Measurements from ENCODE around the gene ITCH.
"Not testable (repeated sequence)": the region's sequence is repeated elsewhere in the genome, so short reads cannot be mapped to it uniquely, and the experiment has no call there.

ITCH gene

GRCh38 chr20:34472246-34472925 is 109.3 kb downstream of the ITCH start:
- Histone ChIP-seq H3K4me3 (ENCODE audit: insufficient read depth, low read depth, low read length, poor library complexity, severe bottlenecking) (no peak overlapping the region), H3K36me3 (ENCODE audit: control insufficient read depth, insufficient read depth, low read length) (no peaks in the 10 kb centered on the region), H3K9me3 (ENCODE audit: control insufficient read depth, low read length) (no peaks in the 10 kb centered on the region), H3K4me1 (ENCODE audit: control insufficient read depth, insufficient read depth, low read length, poor library complexity, severe bottlenecking) (no peaks in the 10 kb centered on the region), H3K27ac (ENCODE audit: insufficient read depth, low read length, poor library complexity, severe bottlenecking) (no peak overlapping the region), H3K27me3 (replicated peaks; ENCODE audit: control insufficient read depth, insufficient read depth, low read length, poor library complexity, severe bottlenecking) (no peaks in the 10 kb centered on the region)
- no peak for DNase-seq

- H3K36me3 ChIP-seq (ENCODE audit: control insufficient read depth, insufficient read depth, low read length), result peaks cover 8% of the 10 kb centered on the region
- no peaks in the 10 kb centered on the region for H3K9me3 ChIP-seq (ENCODE audit: control insufficient read depth, low read length)
- no peaks in the 10 kb centered on the region for H3K27me3 ChIP-seq (replicated peaks; ENCODE audit: control insufficient read depth, insufficient read depth, low read length, poor library complexity, severe bottlenecking)
- H3K4me1 ChIP-seq (ENCODE audit: control insufficient read depth, insufficient read depth, low read length, poor library complexity, severe bottlenecking), result no peaks in the 10 kb centered on the region
- H3K4me3 ChIP-seq (ENCODE audit: insufficient read depth, low read depth, low read length, poor library complexity, severe bottlenecking), result no peak overlapping the region
- no peak overlapping the region for H3K27ac ChIP-seq (ENCODE audit: insufficient read depth, low read length, poor library complexity, severe bottlenecking)
- no peak for DNase-seq
These were observed 110.3 kb downstream of the ITCH start for GRCh38 chr20:34473262-34473883.

DNA sequence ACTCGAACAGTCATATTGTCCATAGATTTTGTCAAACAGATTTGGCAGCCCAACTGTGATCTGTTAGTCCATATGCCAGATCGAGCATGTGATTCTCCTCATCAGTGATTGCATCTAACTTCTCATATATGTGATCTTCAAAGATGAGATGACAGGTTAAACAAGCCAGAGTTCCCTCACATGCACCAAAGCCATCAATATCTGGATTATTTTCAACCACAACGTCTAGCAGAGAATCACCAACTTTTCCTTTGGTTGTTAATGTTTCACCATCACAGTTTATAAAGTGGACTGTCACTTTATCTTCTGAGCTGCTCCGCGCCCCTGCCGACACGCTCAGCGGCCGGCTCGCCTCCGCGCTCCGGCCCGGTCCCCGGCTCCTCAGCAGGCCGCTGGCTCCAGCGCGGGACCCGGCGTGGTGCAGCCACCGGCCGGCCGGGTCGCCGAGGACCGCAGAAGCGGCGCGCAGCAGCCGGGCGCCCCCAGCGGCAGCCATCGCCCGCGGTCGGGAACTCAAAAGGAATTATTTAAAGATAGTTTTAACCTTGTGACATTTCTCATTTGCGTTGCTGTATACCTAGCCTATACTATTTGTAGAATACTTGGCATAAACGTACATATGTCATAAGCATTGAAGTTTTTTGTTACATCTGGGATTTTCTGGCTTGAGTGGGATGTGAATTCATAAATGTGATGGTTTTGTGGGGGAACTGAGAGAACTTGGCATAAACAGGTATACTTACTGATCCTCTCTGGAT is 113.1 kb downstream of the ITCH start:
- Histone ChIP-seq H3K27ac (ENCODE audit: insufficient read depth, low read length, poor library complexity, severe bottlenecking) (no peak overlapping the region), H3K36me3 (ENCODE audit: control insufficient read depth, insufficient read depth, low read length) (peaks cover 23% of the 10 kb centered on the region), H3K9me3 (ENCODE audit: control insufficient read depth, low read length) (no peaks in the 10 kb centered on the region), H3K27me3 (replicated peaks; ENCODE audit: control insufficient read depth, insufficient read depth, low read length, poor library complexity, severe bottlenecking) (no peaks in the 10 kb centered on the region), H3K4me3 (ENCODE audit: insufficient read depth, low read depth, low read length, poor library complexity, severe bottlenecking) (no peak overlapping the region), H3K4me1 (ENCODE audit: control insufficient read depth, insufficient read depth, low read length, poor library complexity, severe bottlenecking) (no peaks in the 10 kb centered on the region)
- no peak for DNase-seq

DNA sequence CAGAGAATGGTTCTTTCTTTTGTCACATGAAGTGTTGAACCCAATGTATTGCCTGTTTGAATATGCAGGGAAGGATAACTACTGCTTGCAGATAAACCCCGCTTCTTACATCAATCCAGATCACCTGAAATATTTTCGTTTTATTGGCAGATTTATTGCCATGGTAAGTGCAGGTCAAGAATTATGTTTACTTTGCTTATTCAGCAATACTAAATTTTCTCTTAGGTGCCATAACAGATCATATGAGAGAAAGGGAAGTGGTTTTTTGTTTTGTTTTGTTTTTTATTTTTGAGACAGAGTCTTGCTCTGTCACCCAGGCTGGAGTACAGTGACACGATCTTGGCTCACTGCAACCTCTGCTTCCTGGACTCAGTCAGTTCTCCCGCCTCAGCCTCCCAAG is 116.6 kb downstream of the ITCH start:
- H3K9me3 ChIP-seq (ENCODE audit: control insufficient read depth, low read length), result no peaks in the 10 kb centered on the region
- no peaks in the 10 kb centered on the region for H3K27me3 ChIP-seq (replicated peaks; ENCODE audit: control insufficient read depth, insufficient read depth, low read length, poor library complexity, severe bottlenecking)
- H3K4me3 ChIP-seq (ENCODE audit: insufficient read depth, low read depth, low read length, poor library complexity, severe bottlenecking), result no peak overlapping the region
- H3K4me1 ChIP-seq (ENCODE audit: control insufficient read depth, insufficient read depth, low read length, poor library complexity, severe bottlenecking), result no peaks in the 10 kb centered on the region
- H3K27ac ChIP-seq (ENCODE audit: insufficient read depth, low read length, poor library complexity, severe bottlenecking), result no peak overlapping the region
- H3K36me3 ChIP-seq (ENCODE audit: control insufficient read depth, insufficient read depth, low read length), result peaks cover 42% of the 10 kb centered on the region
- no peak for DNase-seq

GRCh38 chr20:34482154-34482553 is 119.1 kb downstream of the ITCH start:
- DNase-seq; H3K4me3 ChIP-seq (ENCODE audit: insufficient read depth, low read depth, low read length, poor library complexity, severe bottlenecking); H3K27me3 ChIP-seq (replicated peaks; ENCODE audit: control insufficient read depth, insufficient read depth, low read length, poor library complexity, severe bottlenecking); H3K4me1 ChIP-seq (ENCODE audit: control insufficient read depth, insufficient read depth, low read length, poor library complexity, severe bottlenecking); H3K27ac ChIP-seq (ENCODE audit: insufficient read depth, low read length, poor library complexity, severe bottlenecking); H3K9me3 ChIP-seq (ENCODE audit: control insufficient read depth, low read length): not testable (repeated sequence)
- H3K36me3 ChIP-seq (ENCODE audit: control insufficient read depth, insufficient read depth, low read length), result peaks cover 42% of the 10 kb centered on the region

GRCh38 chr20:34483585-34484220 is 120.6 kb downstream of the ITCH start:
- not testable (repeated sequence) for DNase-seq; H3K27ac ChIP-seq (ENCODE audit: insufficient read depth, low read length, poor library complexity, severe bottlenecking); H3K4me3 ChIP-seq (ENCODE audit: insufficient read depth, low read depth, low read length, poor library complexity, severe bottlenecking); H3K9me3 ChIP-seq (ENCODE audit: control insufficient read depth, low read length); H3K27me3 ChIP-seq (replicated peaks; ENCODE audit: control insufficient read depth, insufficient read depth, low read length, poor library complexity, severe bottlenecking); H3K4me1 ChIP-seq (ENCODE audit: control insufficient read depth, insufficient read depth, low read length, poor library complexity, severe bottlenecking)
- peaks cover 34% of the 10 kb centered on the region for H3K36me3 ChIP-seq (ENCODE audit: control insufficient read depth, insufficient read depth, low read length)

DNA sequence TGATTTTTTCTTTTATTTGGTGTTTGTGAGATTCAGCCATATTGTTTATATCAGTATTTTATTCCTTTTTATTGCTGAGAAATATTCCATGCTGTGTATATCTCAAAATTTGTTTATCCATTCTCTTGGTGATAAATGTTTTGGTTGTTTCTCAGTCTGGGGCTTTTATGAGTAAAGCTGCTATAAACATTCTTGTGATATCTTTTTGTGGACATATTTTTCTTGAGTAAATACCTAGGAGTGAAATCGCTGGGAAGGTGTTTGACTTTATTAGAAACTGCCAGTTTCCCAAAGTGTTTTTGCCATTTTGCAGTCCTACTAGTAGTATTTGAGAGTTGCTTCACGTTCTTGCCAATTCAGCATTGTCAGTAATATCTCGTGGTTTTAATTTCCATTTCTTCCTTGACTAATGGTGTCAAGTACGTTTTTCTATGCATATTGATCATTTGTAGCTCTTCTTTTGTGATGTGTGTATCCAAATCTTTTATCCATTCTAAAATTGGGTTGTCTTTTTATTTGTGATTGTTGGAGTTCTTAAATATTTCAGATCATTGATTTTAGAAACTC is 122.1 kb downstream of the ITCH start:
- no peak for DNase-seq
- Histone ChIP-seq H3K4me1 (ENCODE audit: control insufficient read depth, insufficient read depth, low read length, poor library complexity, severe bottlenecking) (no peaks in the 10 kb centered on the region), H3K36me3 (ENCODE audit: control insufficient read depth, insufficient read depth, low read length) (peaks cover 31% of the 10 kb centered on the region), H3K27me3 (replicated peaks; ENCODE audit: control insufficient read depth, insufficient read depth, low read length, poor library complexity, severe bottlenecking) (no peaks in the 10 kb centered on the region), H3K27ac (ENCODE audit: insufficient read depth, low read length, poor library complexity, severe bottlenecking) (no peak overlapping the region), H3K4me3 (ENCODE audit: insufficient read depth, low read depth, low read length, poor library complexity, severe bottlenecking) (no peak overlapping the region), H3K9me3 (ENCODE audit: control insufficient read depth, low read length) (no peaks in the 10 kb centered on the region)

GRCh38 chr20:34491226-34491931 is 128.3 kb downstream of the ITCH start:
- no peak overlapping the region for H3K4me3 ChIP-seq (ENCODE audit: insufficient read depth, low read depth, low read length, poor library complexity, severe bottlenecking)
- no peak overlapping the region for H3K27ac ChIP-seq (ENCODE audit: insufficient read depth, low read length, poor library complexity, severe bottlenecking)
- no peaks in the 10 kb centered on the region for H3K9me3 ChIP-seq (ENCODE audit: control insufficient read depth, low read length)
- H3K4me1 ChIP-seq (ENCODE audit: control insufficient read depth, insufficient read depth, low read length, poor library complexity, severe bottlenecking), result no peaks in the 10 kb centered on the region
- peaks cover 36% of the 10 kb centered on the region for H3K36me3 ChIP-seq (ENCODE audit: control insufficient read depth, insufficient read depth, low read length)
- DNase-seq, result no peak
- H3K27me3 ChIP-seq (replicated peaks; ENCODE audit: control insufficient read depth, insufficient read depth, low read length, poor library complexity, severe bottlenecking), result no peaks in the 10 kb centered on the region

DNA sequence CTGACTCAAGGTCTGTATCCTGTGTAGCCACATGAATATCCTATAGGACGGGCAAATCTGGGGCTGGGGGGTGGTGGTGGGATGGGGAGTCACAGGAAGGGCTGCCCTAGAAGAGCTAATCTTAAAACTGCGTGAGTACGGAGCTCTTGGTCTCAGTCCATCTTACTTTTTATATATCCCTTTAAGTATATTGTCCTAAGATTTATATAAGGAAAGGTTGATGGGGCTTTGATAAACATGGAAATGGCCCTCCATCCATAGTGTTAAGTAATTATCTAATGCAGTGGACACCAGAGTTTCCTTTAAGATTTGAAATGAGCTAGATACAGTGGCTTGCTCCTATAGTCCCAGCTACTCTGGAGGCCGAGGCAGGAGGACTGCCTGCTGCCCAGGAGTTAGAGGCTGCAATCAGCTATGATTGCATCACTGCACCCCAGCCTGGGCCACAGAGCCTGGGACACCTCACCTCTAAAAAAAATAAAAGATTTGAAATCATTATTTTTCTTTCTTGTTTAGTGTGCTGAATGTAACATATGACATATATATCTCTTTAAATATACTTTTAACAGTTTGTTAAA is 128.9 kb downstream of the ITCH start:
- H3K9me3 ChIP-seq (ENCODE audit: control insufficient read depth, low read length), result no peaks in the 10 kb centered on the region
- no peak for DNase-seq
- no peak overlapping the region for H3K4me3 ChIP-seq (ENCODE audit: insufficient read depth, low read depth, low read length, poor library complexity, severe bottlenecking)
- H3K4me1 ChIP-seq (ENCODE audit: control insufficient read depth, insufficient read depth, low read length, poor library complexity, severe bottlenecking), result no peaks in the 10 kb centered on the region
- H3K27me3 ChIP-seq (replicated peaks; ENCODE audit: control insufficient read depth, insufficient read depth, low read length, poor library complexity, severe bottlenecking), result no peaks in the 10 kb centered on the region
- peaks cover 36% of the 10 kb centered on the region for H3K36me3 ChIP-seq (ENCODE audit: control insufficient read depth, insufficient read depth, low read length)
- H3K27ac ChIP-seq (ENCODE audit: insufficient read depth, low read length, poor library complexity, severe bottlenecking), result no peak overlapping the region

All from effector memory CD4-positive, alpha-beta T cell (primary cell).